Natural killer cell (primary cell): ENCODE data around the gene TBC1D22A. TPM values are rescaled to one million over a fixed set of nuclear protein-coding genes. Genes with fewer than 3 reads are reported as not detected.

Experiments
- ATAC-seq, 3 donors: fragments of 150-1000 bp in 2 of 3; fragments of 200-7000 bp in 1 of 3; cut with Tn5 transposase; 1 replicate in 1 of 3; 2 replicates in 2 of 3; pipeline ENCODE4 v1.10.0; 2021; ENCODE audit warnings: mild to moderate bottlenecking in 2 of 3, moderate library complexity in 2 of 3
- DNase-seq, 2 donors: peaks; one replicate each; pipeline versions ENCODE4 v3.0.0 to v3.0.0-alpha.2; 2013 to 2021; ENCODE audit warnings: mixed read lengths in 1 of 2
- H3K27ac ChIP-seq: one replicate; pipeline ENCODE4 v1.5.1; 2013; ENCODE audit warnings: mild to moderate bottlenecking, low read length
- H3K27me3 ChIP-seq: one replicate; pipeline ENCODE4 v1.6.1; 2013; ENCODE audit warnings: low read length; ENCODE audit not compliant: control insufficient read depth, insufficient read depth
- H3K36me3 ChIP-seq: one replicate; pipeline ENCODE4 v1.6.1; 2013; ENCODE audit warnings: low read length; ENCODE audit not compliant: control insufficient read depth, insufficient read depth
- H3K4me1 ChIP-seq: one replicate; pipeline ENCODE4 v1.6.1; 2013; ENCODE audit warnings: low read length; ENCODE audit not compliant: control insufficient read depth, insufficient read depth
- H3K4me3 ChIP-seq: one replicate; pipeline ENCODE4 v1.5.1; 2013; ENCODE audit warnings: low read length
- H3K9me3 ChIP-seq: one replicate; pipeline ENCODE4 v1.6.1; 2013; ENCODE audit warnings: low read length; ENCODE audit not compliant: control insufficient read depth, insufficient read depth
- H3K27ac Mint-ChIP-seq, 2 donors: one replicate each; pipeline ENCODE4 v1.8.0; 2022; ENCODE audit warnings: mild to moderate bottlenecking in 2 of 2, mixed read lengths in 2 of 2, moderate library complexity in 1 of 2
- H3K27me3 Mint-ChIP-seq, 2 donors: one replicate each; pipeline ENCODE4 v1.8.0; 2022; ENCODE audit warnings: low read depth in 2 of 2, mixed read lengths in 2 of 2
- H3K36me3 Mint-ChIP-seq: one replicate; pipeline ENCODE4 v1.8.0; 2022; ENCODE audit warnings: mixed read lengths
- H3K4me1 Mint-ChIP-seq, 2 donors: one replicate each; pipeline ENCODE4 v1.8.0; 2022; ENCODE audit warnings: mixed read lengths in 2 of 2
- H3K4me3 Mint-ChIP-seq: one replicate; pipeline ENCODE4 v1.8.0; 2022; ENCODE audit warnings: mild to moderate bottlenecking, moderate library complexity, mixed read lengths
- H3K9me3 Mint-ChIP-seq, 2 donors: one replicate each; pipeline ENCODE4 v1.8.0; 2022; ENCODE audit warnings: mixed read lengths in 2 of 2
- CTCF ChIP-seq: fragments of 200-600 bp; IDR thresholded peaks from one replicate; pipeline ENCODE4 v1.8.0; 2022; ENCODE audit warnings: antibody characterized with exemption
- WGBS: methylation state at CpG from one replicate; pipeline ENCODE4 v1.1.7; 2013; ENCODE audit warnings: missing lambda C conversion rate; ENCODE audit not compliant: insufficient coverage; 5-methylcytosine and 5-hydroxymethylcytosine counted together
- intact Hi-C: fragments of 100-400 bp; cut with micrococcal nuclease; formaldehyde crosslinking; loops from one replicate; pipeline ENCODE4 v1.14.2; 2022
- total RNA-seq, 4 donors: library from RNA; stranded (reverse); fragments of 120-200 nt in 1 of 4; gene quantifications; one replicate each; pipeline versions ENCODE4 v1.2.3 to v1.2.4, GENCODE V29; 2013 to 2022

Gene TBC1D22A
- total RNA-seq, 3 donors from 2014 or later (not counting 1 experiment from before 2014, with no cell fraction given) = 47.4 to 53.7 (median 53.2) TPM

- no peak for TF ChIP-seq CTCF
- Mint-ChIP-seq H3K4me1 (peaks cover 66 to 73% of the 10 kb centered on the region in 2 donors), H3K27me3 (no peaks in the 10 kb centered on the region), H3K27ac (peak overlapping the region; percentile 68 to 87), H3K9me3 (no peaks in the 10 kb centered on the region), H3K4me3 (peak overlapping the region; percentile 55), H3K36me3 (no peaks in the 10 kb centered on the region)
- ATAC-seq (peak in 2 of 3 donors; percentile 37 to 58), DNase-seq (no peak)
- no peaks in the 10 kb centered on the region for H3K9me3 ChIP-seq
- H3K27ac ChIP-seq = peak overlapping the region; percentile 39
- no peaks in the 10 kb centered on the region for H3K27me3 ChIP-seq
- H3K36me3 ChIP-seq = peaks cover 5% of the 10 kb centered on the region
- intact Hi-C loops = no loop called here
- 49% methylated on average over 18 of the region's 18 CpGs for WGBS
- no peak overlapping the region for H3K4me3 ChIP-seq
- H3K4me1 ChIP-seq = peaks cover 59% of the 10 kb centered on the region
Observed at GRCh38 chr22:46776876-46777608, 14.6 kb downstream of the TBC1D22A start.

DNA sequence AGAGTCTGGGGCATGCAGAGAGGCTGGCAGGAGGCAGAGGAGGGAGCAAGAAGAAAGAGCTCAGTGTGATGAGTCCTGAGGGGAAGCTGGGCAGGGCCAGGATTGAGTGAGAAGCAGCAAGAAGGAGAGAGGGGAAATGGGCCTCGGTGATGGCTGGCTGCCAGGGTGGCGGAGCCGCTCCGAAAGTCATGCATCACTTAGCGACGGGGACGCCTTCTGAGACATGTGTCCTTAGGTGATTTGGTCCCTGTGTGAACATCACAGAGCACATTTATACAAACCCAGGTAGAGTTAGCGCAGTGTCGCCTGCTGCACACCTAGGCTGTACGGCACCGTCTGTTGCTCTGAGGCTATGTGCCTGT is 15.1 kb downstream of the TBC1D22A start:
- H3K4me3 ChIP-seq = no peak overlapping the region
- H3K27ac Mint-ChIP-seq = peak overlapping the region; percentile 68 to 87
- no peak for TF ChIP-seq CTCF
- intact Hi-C loops = no loop called here
- H3K27ac ChIP-seq = peak overlapping the region; percentile 39
- H3K4me1 ChIP-seq = peaks cover 58% of the 10 kb centered on the region
- H3K9me3 Mint-ChIP-seq = no peaks in the 10 kb centered on the region
- H3K27me3 ChIP-seq = no peaks in the 10 kb centered on the region
- H3K36me3 Mint-ChIP-seq = no peaks in the 10 kb centered on the region
- peak in 2 of 3 donors; percentile 23 to 32 for ATAC-seq
- no peaks in the 10 kb centered on the region for H3K9me3 ChIP-seq
- DNase-seq = peak in 1 of 2 donors; percentile 60
- peaks cover 5% of the 10 kb centered on the region for H3K36me3 ChIP-seq
- H3K27me3 Mint-ChIP-seq = no peaks in the 10 kb centered on the region
- 59% methylated on average over 11 of the region's 11 CpGs for WGBS
- H3K4me1 Mint-ChIP-seq = peaks cover 70 to 78% of the 10 kb centered on the region in 2 donors
- no peak overlapping the region for H3K4me3 Mint-ChIP-seq

DNA sequence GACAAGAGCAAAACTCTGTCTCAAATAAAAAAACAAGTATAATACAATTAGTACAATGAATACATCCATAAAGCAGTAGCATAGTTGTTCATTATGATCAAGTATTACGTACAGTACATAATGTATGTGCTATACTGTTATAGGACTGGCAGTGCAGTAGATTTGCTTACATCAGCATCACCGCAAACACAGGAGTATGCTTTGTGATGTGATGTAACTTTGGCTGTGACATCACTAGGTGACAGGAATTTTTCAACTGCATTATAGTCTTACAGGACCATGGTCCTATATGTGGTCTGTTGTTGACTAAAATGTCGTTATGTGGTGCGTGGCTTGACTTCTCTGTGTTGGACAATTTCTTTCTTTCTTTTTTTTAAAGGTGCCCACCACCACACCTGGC is 16.6 kb downstream of the TBC1D22A start:
- H3K36me3 ChIP-seq = peaks cover 5% of the 10 kb centered on the region
- H3K4me1 Mint-ChIP-seq = peaks cover 66 to 75% of the 10 kb centered on the region in 2 donors
- peak overlapping the region; percentile 38 to 79 for H3K27ac Mint-ChIP-seq
- no peak for TF ChIP-seq CTCF
- intact Hi-C loops = no loop called here
- no peaks in the 10 kb centered on the region for H3K27me3 ChIP-seq
- 100% methylated on average over 2 of the region's 4 CpGs for WGBS
- no peaks in the 10 kb centered on the region for H3K9me3 ChIP-seq
- ATAC-seq (no peak), DNase-seq (no peak)
- no peaks in the 10 kb centered on the region for H3K36me3 Mint-ChIP-seq
- no peaks in the 10 kb centered on the region for H3K9me3 Mint-ChIP-seq
- no peak overlapping the region for H3K4me3 ChIP-seq
- H3K4me3 Mint-ChIP-seq = no peak overlapping the region
- peaks cover 43% of the 10 kb centered on the region for H3K4me1 ChIP-seq
- no peak overlapping the region for H3K27ac ChIP-seq
- no peaks in the 10 kb centered on the region for H3K27me3 Mint-ChIP-seq

DNA sequence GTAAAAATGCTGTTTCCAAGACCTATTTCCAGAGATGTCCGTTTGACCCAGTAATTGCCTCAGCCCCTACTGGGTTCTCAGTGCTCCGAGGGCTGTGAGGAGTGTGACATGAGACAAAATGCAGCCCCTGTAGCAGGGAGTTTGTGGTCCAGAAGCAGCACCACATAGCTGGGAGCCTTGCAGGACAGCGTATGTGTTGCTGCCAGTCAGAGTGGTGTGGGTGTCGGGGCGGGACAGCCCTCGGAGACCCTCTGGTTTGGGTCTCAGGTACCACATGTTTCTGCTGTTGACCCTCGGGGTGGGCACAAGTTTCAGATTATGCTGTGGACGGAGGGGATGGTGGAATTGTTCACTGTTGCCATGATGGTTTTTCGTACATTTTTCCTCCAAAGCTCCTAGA is 17.2 kb downstream of the TBC1D22A start:
- H3K27me3 Mint-ChIP-seq = no peaks in the 10 kb centered on the region
- no peak overlapping the region for H3K4me3 ChIP-seq
- peaks cover 3% of the 10 kb centered on the region for H3K36me3 ChIP-seq
- H3K27me3 ChIP-seq = no peaks in the 10 kb centered on the region
- H3K4me1 Mint-ChIP-seq = peaks cover 63 to 68% of the 10 kb centered on the region in 2 donors
- DNase-seq (no peak), ATAC-seq (no peak)
- no peak overlapping the region for H3K27ac ChIP-seq
- no peaks in the 10 kb centered on the region for H3K36me3 Mint-ChIP-seq
- no peak overlapping the region for H3K4me3 Mint-ChIP-seq
- intact Hi-C loops = no loop called here
- TF ChIP-seq CTCF = no peak
- H3K27ac Mint-ChIP-seq = peak overlapping the region; percentile 38 to 79
- whole genome bisulfite sequencing = 95% methylated on average over 8 of the region's 9 CpGs
- H3K4me1 ChIP-seq = peaks cover 37% of the 10 kb centered on the region
- no peaks in the 10 kb centered on the region for H3K9me3 Mint-ChIP-seq
- H3K9me3 ChIP-seq = no peaks in the 10 kb centered on the region
